Right renal cortex interstitium (tissue), 3 donors: ENCODE measurements around the gene WNT2B. TPM values are rescaled to one million over a fixed set of nuclear protein-coding genes. Genes with fewer than 3 reads are reported as not detected.

ENCODE experiments used
- DNase-seq, 3 donors: peaks; one replicate each; pipeline ENCODE4 v3.0.0-alpha.2; 2013; ENCODE audit warnings: low read depth in 3 of 3, low spot score in 2 of 3
- polyA plus RNA-seq, 3 donors: library from polyadenylated mRNA; unstranded; fragments of 120-200 nt; gene quantifications; one replicate each; pipeline ENCODE4 v1.2.1, GENCODE V29; 2013; ENCODE audit not compliant: insufficient read length in 3 of 3

WNT2B gene
- polyA plus RNA-seq, 3 donors: 1.8 to 1.9 (median 1.8) TPM

DNA sequence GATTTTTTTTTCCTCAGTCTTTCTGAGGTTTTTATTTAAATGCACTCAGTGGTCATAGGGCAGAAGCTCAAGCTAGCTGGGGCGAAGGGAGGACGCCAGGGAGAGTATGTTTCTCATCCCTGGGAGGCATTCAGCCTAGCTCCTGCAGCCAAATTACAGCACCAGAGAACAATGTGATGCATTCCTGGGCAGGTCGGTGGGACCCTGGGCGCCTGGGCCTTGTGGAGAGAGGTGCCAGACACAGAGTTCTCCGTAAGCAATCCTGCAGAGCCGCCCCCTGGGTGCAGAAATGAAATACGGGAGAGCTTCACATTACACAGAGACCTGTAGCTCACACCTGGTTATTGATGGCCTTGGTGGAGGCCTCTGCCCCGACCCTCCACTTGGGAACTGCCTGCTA, 15.5 kb downstream of the WNT2B start:
- DNase-seq: no peak

GRCh38 chr1:112524986-112525385, 16.2 kb downstream of the WNT2B start:
- DNase-seq: no peak

- no peak for DNase-seq
Measured at GRCh38 chr1:112527266-112528010, 18.7 kb downstream of the WNT2B start.

DNA sequence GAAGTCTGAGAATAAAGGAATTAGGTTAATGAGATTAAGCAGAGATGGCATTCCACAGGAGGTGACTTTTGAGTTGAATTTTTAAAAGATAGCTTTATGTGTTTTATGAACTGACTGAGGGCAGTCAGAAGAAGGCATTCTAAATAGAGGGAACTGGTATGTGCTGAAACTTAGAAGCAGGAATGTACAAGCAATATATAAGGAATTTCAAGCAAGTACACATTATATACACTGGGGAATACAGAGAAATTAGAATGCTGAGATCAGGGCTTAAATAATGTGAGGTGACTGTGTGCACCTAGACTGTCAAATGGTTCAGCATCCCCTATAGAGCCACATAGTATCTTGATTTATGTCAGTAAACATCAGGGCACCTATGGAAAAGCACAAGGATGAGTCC, 19.3 kb downstream of the WNT2B start:
- DNase-seq: no peak

DNA sequence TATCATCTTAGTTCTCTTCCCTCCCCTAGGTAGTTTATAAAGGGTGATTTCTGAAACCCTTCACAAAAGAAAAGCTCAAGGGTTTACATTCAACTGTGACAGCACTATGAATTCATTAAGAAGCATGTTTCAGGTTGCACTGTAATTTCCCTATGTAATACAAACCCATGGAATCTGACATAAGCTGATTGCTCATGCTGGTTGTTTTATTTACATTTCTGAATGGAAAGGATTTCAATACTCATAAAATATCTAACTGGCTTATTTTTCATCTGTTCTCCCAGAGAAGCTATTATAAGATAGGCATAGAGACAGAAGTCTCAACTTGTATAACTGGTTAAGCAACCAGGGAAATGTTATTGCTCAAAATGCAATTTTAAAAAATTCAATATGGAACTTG, 20.5 kb downstream of the WNT2B start:
- DNase-seq: no peak

GRCh38 chr1:112530832-112531231, 22.1 kb downstream of the WNT2B start:
- DNase-seq: no peak

DNA sequence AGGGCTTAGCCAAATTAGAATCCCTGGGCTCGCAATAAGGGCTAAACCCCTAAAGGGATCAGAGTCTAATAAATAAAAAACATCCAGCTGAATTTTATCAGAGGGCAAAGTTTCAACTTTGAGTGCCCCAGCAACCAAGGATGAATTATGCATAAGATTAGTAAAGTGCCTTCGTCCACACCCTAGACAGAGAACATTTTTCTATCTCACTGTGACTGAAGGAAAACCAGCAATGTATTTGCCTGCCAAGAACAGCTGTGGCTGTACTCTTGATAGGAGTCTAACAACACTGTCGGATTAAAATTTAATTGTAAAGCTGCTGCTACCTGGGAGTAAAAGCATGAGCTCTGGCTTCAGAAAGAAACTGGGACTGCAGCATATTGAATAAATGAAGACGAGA, 23.3 kb downstream of the WNT2B start:
- DNase-seq: no peak

- no peak for DNase-seq
Measured at GRCh38 chr1:112533029-112533428, 24.3 kb downstream of the WNT2B start.

- DNase-seq: no peak
Measured at GRCh38 chr1:112536561-112536960, 27.8 kb downstream of the WNT2B start.

GRCh38 chr1:112537456-112537855, 28.7 kb downstream of the WNT2B start:
- no peak for DNase-seq

- no peak for DNase-seq
Measured at GRCh38 chr1:112538883-112539282, 30.1 kb downstream of the WNT2B start.

- DNase-seq: no peak
Measured at GRCh38 chr1:112540226-112540794, 31.5 kb downstream of the WNT2B start.

DNA sequence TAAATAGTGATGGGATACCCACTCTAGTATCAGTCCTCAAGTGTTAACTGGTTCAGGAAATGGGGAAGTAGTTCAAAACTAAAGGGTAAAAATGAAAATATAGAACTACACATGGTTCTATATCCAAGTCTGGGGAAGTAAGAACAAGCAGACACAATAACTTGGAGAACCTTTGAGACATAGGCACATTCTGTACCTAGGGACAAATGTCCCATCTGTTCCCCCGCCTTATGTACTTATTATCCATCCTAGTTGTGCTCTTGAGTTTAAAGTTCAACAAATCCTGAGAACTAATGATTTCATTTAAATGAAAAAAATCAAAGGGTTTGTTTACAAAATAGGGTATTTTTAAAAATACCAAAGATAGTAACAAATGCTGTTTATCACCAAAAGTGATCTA, 32.5 kb downstream of the WNT2B start:
- DNase-seq: no peak

GRCh38 chr1:112542206-112542973, 33.6 kb downstream of the WNT2B start:
- DNase-seq: no peak

- DNase-seq: no peak
Measured at GRCh38 chr1:112544011-112544688, 35.4 kb downstream of the WNT2B start.

DNA sequence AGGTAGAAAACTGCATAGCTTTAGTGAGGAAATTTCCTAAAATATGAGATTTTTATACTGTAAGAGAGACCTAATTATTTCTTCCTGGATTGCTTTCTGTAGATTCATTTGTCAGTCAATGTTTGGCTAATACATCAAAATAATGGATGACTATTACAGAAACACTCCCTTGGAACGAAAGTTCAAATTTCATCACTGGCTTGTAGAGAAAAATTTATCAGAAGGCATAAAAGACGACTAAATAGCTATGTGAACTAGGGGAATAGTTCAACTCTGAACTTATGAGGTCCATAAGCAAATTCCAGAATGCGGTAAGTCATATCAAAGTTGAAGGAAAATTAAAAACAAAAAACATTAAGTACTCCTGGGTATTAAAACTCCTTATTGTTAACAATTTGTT, 36.0 kb downstream of the WNT2B start:
- DNase-seq: no peak

DNA sequence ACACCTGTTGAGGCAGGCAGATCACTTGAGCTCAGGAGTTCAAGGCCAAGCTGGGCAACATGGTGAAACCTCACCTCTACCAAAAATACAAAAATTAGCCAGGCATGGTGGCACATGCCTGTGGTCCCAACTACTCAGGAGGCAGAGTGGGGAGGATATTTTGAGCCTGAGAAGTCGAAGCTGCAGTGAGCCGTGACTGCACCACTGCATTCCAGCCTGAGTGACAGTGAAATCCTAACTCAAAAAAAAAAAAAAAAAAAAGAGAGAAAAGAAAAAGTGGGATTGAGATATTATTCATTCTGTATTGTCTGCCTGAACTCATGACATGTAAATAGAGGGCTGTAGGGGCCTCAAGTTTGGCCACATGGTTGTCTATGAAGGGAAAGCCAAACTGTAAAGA, 37.3 kb downstream of the WNT2B start:
- DNase-seq: no peak

- no peak for DNase-seq
Measured at GRCh38 chr1:112548547-112548946, 39.8 kb downstream of the WNT2B start.

GRCh38 chr1:112549590-112549989, 40.8 kb downstream of the WNT2B start:
- no peak for DNase-seq

- no peak for DNase-seq
Measured at GRCh38 chr1:112554411-112554810, 45.6 kb downstream of the WNT2B start.

DNA sequence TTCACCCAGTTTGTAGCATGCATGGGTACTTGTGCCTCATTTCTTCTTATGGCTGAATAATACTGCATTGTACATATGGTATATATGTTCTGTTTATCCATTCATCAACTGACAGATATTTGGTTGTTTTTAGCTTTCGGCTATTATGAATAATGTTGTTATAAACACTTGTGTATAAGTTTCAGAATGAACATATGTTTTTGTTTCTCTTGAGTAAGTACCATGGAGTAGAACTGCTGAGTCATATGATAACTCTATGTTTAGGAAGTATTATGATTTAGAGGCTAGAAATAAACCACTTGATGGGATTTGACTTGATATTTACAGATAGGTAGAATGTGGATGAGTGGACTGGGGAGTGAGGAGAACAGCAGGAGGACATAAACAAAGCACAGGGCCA, 48.6 kb downstream of the WNT2B start:
- no peak for DNase-seq
